Measurements from ENCODE around the gene BCAT1. TPM values are rescaled to one million over a fixed set of nuclear protein-coding genes. Genes with fewer than 3 reads are reported as not detected.

The BCAT1 gene
- total and polyA plus RNA-seq, 2 experiments from 2014 or later, result 53.6 to 181 TPM

GRCh38 chr12:24818351-24818750 lies 130.6 kb downstream of the BCAT1 start (continued):
- TF ChIP-seq, protein P1, sequence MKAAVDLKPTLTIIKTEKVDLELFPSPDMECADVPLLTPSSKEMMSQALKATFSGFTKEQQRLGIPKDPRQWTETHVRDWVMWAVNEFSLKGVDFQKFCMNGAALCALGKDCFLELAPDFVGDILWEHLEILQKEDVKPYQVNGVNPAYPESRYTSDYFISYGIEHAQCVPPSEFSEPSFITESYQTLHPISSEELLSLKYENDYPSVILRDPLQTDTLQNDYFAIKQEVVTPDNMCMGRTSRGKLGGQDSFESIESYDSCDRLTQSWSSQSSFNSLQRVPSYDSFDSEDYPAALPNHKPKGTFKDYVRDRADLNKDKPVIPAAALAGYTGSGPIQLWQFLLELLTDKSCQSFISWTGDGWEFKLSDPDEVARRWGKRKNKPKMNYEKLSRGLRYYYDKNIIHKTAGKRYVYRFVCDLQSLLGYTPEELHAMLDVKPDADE (IDR thresholded peaks at IDR 0.05), result no peak
- TF ChIP-seq, protein P2, sequence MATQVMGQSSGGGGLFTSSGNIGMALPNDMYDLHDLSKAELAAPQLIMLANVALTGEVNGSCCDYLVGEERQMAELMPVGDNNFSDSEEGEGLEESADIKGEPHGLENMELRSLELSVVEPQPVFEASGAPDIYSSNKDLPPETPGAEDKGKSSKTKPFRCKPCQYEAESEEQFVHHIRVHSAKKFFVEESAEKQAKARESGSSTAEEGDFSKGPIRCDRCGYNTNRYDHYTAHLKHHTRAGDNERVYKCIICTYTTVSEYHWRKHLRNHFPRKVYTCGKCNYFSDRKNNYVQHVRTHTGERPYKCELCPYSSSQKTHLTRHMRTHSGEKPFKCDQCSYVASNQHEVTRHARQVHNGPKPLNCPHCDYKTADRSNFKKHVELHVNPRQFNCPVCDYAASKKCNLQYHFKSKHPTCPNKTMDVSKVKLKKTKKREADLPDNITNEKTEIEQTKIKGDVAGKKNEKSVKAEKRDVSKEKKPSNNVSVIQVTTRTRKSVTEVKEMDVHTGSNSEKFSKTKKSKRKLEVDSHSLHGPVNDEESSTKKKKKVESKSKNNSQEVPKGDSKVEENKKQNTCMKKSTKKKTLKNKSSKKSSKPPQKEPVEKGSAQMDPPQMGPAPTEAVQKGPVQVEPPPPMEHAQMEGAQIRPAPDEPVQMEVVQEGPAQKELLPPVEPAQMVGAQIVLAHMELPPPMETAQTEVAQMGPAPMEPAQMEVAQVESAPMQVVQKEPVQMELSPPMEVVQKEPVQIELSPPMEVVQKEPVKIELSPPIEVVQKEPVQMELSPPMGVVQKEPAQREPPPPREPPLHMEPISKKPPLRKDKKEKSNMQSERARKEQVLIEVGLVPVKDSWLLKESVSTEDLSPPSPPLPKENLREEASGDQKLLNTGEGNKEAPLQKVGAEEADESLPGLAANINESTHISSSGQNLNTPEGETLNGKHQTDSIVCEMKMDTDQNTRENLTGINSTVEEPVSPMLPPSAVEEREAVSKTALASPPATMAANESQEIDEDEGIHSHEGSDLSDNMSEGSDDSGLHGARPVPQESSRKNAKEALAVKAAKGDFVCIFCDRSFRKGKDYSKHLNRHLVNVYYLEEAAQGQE (IDR thresholded peaks at IDR 0.05; ENCODE audit: unreplicated experiment), result no peak
- no peak for TF ChIP-seq STAT1 (IDR thresholded peaks at IDR 0.05; ENCODE audit: unreplicated experiment)

GRCh38 chr12:24815114-24815423 lies 133.8 kb downstream of the BCAT1 start:
- Histone ChIP-seq H4K20me1 (replicated peaks; ENCODE audit: insufficient read depth) (no peaks in the 10 kb centered on the region), H3F3A (replicated peaks; ENCODE audit: low read depth) (no peaks in the 10 kb centered on the region), H2AFZ (no peak overlapping the region), H3K9me2 (ENCODE audit: insufficient read depth) (no peaks in the 10 kb centered on the region), H3K4me1 (ENCODE audit: insufficient read depth) (no peaks in the 10 kb centered on the region), H3K27ac (ENCODE audit: low read depth) (no peak overlapping the region), H3K36me3 (ENCODE audit: insufficient read depth) (peaks cover 23% of the 10 kb centered on the region; the same call in 1 of the 2 replicates), H3K27me3 (ENCODE audit: insufficient read depth) (no peaks in the 10 kb centered on the region), H3K4me2 (no peak overlapping the region), H3K4me3 (no peak overlapping the region), H3K79me2 (replicated peaks; ENCODE audit: insufficient read depth) (no peaks in the 10 kb centered on the region)
- DNase-seq (ENCODE audit: low spot score) (no peak), ATAC-seq (no peak)
- Mint-ChIP-seq H3K36me3 (ENCODE audit: low read depth) (peaks cover 60% of the 10 kb centered on the region), H3K27me3 (ENCODE audit: insufficient read depth, low read depth, poor library complexity) (no peaks in the 10 kb centered on the region), H3K4me3 (no peak overlapping the region), H3K9me3 (no peaks in the 10 kb centered on the region), H3K4me1 (no peaks in the 10 kb centered on the region), H3K27ac (no peak overlapping the region)
- TF ChIP-seq ZNF114 (CRISPR knock-in tag; IDR thresholded peaks at IDR 0.05) (no peak), POLR2AphosphoS5 (IDR thresholded peaks at IDR 0.05; ENCODE audit: low read depth) (no peak), JUNB (IDR thresholded peaks at IDR 0.05; ENCODE audit: unreplicated experiment) (no peak), STAT1 (IDR thresholded peaks at IDR 0.05; ENCODE audit: unreplicated experiment) (no peak), ZNF331 (CRISPR knock-in tag; IDR thresholded peaks at IDR 0.05; ENCODE audit: low read depth) (no peak), EZH2phosphoT487 (IDR thresholded peaks at IDR 0.05; ENCODE audit: unreplicated experiment) (no peak), EZH2 (IDR thresholded peaks at IDR 0.05; ENCODE audit: low read depth, unreplicated experiment) (no peak), NANOG (IDR thresholded peaks at IDR 0.05; ENCODE audit: borderline replicate concordance) (no peak)
- TF ChIP-seq, protein P3, sequence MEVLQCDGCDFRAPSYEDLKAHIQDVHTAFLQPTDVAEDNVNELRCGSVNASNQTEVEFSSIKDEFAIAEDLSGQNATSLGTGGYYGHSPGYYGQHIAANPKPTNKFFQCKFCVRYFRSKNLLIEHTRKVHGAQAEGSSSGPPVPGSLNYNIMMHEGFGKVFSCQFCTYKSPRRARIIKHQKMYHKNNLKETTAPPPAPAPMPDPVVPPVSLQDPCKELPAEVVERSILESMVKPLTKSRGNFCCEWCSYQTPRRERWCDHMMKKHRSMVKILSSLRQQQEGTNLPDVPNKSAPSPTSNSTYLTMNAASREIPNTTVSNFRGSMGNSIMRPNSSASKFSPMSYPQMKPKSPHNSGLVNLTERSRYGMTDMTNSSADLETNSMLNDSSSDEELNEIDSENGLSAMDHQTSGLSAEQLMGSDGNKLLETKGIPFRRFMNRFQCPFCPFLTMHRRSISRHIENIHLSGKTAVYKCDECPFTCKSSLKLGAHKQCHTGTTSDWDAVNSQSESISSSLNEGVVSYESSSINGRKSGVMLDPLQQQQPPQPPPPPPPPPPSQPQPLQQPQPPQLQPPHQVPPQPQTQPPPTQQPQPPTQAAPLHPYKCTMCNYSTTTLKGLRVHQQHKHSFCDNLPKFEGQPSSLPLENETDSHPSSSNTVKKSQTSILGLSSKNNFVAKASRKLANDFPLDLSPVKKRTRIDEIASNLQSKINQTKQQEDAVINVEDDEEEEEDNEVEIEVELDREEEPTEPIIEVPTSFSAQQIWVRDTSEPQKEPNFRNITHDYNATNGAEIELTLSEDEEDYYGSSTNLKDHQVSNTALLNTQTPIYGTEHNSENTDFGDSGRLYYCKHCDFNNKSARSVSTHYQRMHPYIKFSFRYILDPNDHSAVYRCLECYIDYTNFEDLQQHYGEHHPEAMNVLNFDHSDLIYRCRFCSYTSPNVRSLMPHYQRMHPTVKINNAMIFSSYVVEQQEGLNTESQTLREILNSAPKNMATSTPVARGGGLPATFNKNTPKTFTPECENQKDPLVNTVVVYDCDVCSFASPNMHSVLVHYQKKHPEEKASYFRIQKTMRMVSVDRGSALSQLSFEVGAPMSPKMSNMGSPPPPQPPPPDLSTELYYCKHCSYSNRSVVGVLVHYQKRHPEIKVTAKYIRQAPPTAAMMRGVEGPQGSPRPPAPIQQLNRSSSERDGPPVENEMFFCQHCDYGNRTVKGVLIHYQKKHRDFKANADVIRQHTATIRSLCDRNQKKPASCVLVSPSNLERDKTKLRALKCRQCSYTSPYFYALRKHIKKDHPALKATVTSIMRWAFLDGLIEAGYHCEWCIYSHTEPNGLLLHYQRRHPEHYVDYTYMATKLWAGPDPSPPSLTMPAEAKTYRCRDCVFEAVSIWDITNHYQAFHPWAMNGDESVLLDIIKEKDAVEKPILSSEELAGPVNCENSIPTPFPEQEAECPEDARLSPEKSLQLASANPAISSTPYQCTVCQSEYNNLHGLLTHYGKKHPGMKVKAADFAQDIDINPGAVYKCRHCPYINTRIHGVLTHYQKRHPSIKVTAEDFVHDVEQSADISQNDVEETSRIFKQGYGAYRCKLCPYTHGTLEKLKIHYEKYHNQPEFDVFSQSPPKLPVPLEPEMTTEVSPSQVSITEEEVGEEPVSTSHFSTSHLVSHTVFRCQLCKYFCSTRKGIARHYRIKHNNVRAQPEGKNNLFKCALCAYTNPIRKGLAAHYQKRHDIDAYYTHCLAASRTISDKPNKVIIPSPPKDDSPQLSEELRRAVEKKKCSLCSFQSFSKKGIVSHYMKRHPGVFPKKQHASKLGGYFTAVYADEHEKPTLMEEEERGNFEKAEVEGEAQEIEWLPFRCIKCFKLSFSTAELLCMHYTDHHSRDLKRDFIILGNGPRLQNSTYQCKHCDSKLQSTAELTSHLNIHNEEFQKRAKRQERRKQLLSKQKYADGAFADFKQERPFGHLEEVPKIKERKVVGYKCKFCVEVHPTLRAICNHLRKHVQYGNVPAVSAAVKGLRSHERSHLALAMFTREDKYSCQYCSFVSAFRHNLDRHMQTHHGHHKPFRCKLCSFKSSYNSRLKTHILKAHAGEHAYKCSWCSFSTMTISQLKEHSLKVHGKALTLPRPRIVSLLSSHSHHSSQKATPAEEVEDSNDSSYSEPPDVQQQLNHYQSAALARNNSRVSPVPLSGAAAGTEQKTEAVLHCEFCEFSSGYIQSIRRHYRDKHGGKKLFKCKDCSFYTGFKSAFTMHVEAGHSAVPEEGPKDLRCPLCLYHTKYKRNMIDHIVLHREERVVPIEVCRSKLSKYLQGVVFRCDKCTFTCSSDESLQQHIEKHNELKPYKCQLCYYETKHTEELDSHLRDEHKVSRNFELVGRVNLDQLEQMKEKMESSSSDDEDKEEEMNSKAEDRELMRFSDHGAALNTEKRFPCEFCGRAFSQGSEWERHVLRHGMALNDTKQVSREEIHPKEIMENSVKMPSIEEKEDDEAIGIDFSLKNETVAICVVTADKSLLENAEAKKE (CRISPR knock-in tag; IDR thresholded peaks at IDR 0.05), result no peak
- TF ChIP-seq, protein P1 (IDR thresholded peaks at IDR 0.05), result no peak
- TF ChIP-seq, protein P4, sequence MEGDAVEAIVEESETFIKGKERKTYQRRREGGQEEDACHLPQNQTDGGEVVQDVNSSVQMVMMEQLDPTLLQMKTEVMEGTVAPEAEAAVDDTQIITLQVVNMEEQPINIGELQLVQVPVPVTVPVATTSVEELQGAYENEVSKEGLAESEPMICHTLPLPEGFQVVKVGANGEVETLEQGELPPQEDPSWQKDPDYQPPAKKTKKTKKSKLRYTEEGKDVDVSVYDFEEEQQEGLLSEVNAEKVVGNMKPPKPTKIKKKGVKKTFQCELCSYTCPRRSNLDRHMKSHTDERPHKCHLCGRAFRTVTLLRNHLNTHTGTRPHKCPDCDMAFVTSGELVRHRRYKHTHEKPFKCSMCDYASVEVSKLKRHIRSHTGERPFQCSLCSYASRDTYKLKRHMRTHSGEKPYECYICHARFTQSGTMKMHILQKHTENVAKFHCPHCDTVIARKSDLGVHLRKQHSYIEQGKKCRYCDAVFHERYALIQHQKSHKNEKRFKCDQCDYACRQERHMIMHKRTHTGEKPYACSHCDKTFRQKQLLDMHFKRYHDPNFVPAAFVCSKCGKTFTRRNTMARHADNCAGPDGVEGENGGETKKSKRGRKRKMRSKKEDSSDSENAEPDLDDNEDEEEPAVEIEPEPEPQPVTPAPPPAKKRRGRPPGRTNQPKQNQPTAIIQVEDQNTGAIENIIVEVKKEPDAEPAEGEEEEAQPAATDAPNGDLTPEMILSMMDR (conservative IDR thresholded peaks at IDR 0.05; ENCODE audit: low read depth in 2 of 2), result no peak
